ENCODE data around the gene ATG7. TPM values are rescaled to one million over a fixed set of nuclear protein-coding genes. Genes with fewer than 3 reads are reported as not detected.

Gene ATG7
- total RNA-seq, 1 donor from 2014 or later = 53.4 TPM

- Histone ChIP-seq H3K27me3 (ENCODE audit: control insufficient read depth, insufficient read depth, low read length) (no peaks in the 10 kb centered on the region), H3K4me3 (ENCODE audit: low read depth, low read length) (no peak overlapping the region), H3K36me3 (ENCODE audit: control insufficient read depth, insufficient read depth, low read length) (peaks cover 6% of the 10 kb centered on the region)
- no peak for TF ChIP-seq CTCF (IDR thresholded peaks at IDR 0.05; ENCODE audit: insufficient read depth, low read length, severe bottlenecking)
- FAIRE-seq = no peak
- no peak for DNase-seq (ENCODE audit: low read depth)
These were observed 98.8 kb downstream of the ATG7 start for GRCh38 chr3:11370966-11371365.

- DNase-seq (ENCODE audit: low read depth) = no peak
- TF ChIP-seq CTCF (IDR thresholded peaks at IDR 0.05; ENCODE audit: insufficient read depth, low read length, severe bottlenecking) = no peak
- Histone ChIP-seq H3K27me3 (ENCODE audit: control insufficient read depth, insufficient read depth, low read length) (no peaks in the 10 kb centered on the region), H3K4me3 (ENCODE audit: low read depth, low read length) (no peak overlapping the region), H3K36me3 (ENCODE audit: control insufficient read depth, insufficient read depth, low read length) (peaks cover 5% of the 10 kb centered on the region)
- FAIRE-seq = no peak
These were observed 99.5 kb downstream of the ATG7 start for GRCh38 chr3:11371747-11372146.

GRCh38 chr3:11373235-11373634 is 101.0 kb downstream of the ATG7 start:
- FAIRE-seq (no peak), DNase-seq (ENCODE audit: low read depth) (no peak)
- H3K27me3 ChIP-seq (ENCODE audit: control insufficient read depth, insufficient read depth, low read length) = no peaks in the 10 kb centered on the region
- no peak for TF ChIP-seq CTCF (IDR thresholded peaks at IDR 0.05; ENCODE audit: insufficient read depth, low read length, severe bottlenecking)
- peaks cover 5% of the 10 kb centered on the region for H3K36me3 ChIP-seq (ENCODE audit: control insufficient read depth, insufficient read depth, low read length)
- no peak overlapping the region for H3K4me3 ChIP-seq (ENCODE audit: low read depth, low read length)

GRCh38 chr3:11373654-11374053 is 101.5 kb downstream of the ATG7 start:
- FAIRE-seq (no peak), DNase-seq (ENCODE audit: low read depth) (no peak)
- Histone ChIP-seq H3K4me3 (ENCODE audit: low read depth, low read length) (no peak overlapping the region), H3K36me3 (ENCODE audit: control insufficient read depth, insufficient read depth, low read length) (peaks cover 5% of the 10 kb centered on the region), H3K27me3 (ENCODE audit: control insufficient read depth, insufficient read depth, low read length) (no peaks in the 10 kb centered on the region)
- TF ChIP-seq CTCF (IDR thresholded peaks at IDR 0.05; ENCODE audit: insufficient read depth, low read length, severe bottlenecking) = no peak

- TF ChIP-seq CTCF (IDR thresholded peaks at IDR 0.05; ENCODE audit: insufficient read depth, low read length, severe bottlenecking) = no peak
- FAIRE-seq = no peak
These were observed 103.3 kb downstream of the ATG7 start for GRCh38 chr3:11375333-11376088.

GRCh38 chr3:11377719-11378118 is 105.5 kb downstream of the ATG7 start:
- DNase-seq (ENCODE audit: low read depth) = peak; percentile 56

More at GRCh38 chr3:11375333-11376088, 103.3 kb downstream of the ATG7 start:
- Histone ChIP-seq H3K27me3 (ENCODE audit: control insufficient read depth, insufficient read depth, low read length) (no peaks in the 10 kb centered on the region), H3K36me3 (ENCODE audit: control insufficient read depth, insufficient read depth, low read length) (peaks cover 5% of the 10 kb centered on the region), H3K4me3 (ENCODE audit: low read depth, low read length) (no peak overlapping the region)
- no peak for DNase-seq (ENCODE audit: low read depth)

More at GRCh38 chr3:11377719-11378118, 105.5 kb downstream of the ATG7 start:
- no peak for FAIRE-seq
- no peak overlapping the region for H3K4me3 ChIP-seq (ENCODE audit: low read depth, low read length)
- no peaks in the 10 kb centered on the region for H3K27me3 ChIP-seq (ENCODE audit: control insufficient read depth, insufficient read depth, low read length)
- TF ChIP-seq CTCF (IDR thresholded peaks at IDR 0.05; ENCODE audit: insufficient read depth, low read length, severe bottlenecking) = no peak
- H3K36me3 ChIP-seq (ENCODE audit: control insufficient read depth, insufficient read depth, low read length) = no peaks in the 10 kb centered on the region
